Erythroblast (primary cell): ENCODE data around the gene RYR2.

ENCODE experiments used
- GATA1 ChIP-seq: IDR thresholded peaks from 2 replicates; pipeline ENCODE4 v1.6.1; 2011; ENCODE audit warnings: low read depth, mild to moderate bottlenecking, control low read depth, low read length, moderate library complexity
- POLR2A ChIP-seq: IDR thresholded peaks from 2 replicates; pipeline ENCODE4 v1.6.1; 2011; ENCODE audit warnings: mild to moderate bottlenecking, low read length

DNA sequence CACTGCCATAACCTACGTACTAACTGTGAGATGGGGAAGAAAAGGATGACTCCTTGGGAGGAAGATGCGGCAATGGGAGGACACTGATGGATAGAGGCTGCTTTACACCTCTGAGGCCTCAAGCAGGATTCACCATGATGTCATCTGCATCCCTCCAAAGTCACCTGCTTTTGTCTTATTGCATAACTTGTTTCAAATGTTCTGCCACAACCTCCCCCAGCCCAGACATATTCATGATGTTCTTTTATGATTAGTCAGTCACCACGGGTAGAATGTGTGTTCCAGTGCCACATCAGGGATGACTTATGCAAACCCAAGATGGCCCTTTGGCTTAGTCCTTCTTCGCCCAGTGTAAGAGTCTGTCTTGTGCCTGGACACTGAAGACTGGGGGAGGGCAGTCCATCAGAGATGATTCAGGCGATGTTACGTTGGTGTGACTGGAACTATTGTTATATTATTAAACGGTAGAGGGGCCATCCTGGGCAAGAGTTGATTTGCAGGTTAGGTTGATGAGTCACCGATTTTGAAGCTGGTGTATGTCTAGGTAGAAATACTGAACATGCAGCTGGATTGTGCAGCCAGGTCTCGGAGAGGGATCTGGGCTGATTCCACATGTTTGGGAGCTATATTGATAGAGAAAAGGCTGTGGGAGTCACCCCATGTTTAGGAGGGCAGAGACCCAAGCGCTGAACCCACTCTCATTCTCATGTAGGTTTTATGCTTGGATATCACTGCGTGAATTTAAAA lies 32.6 kb downstream of the RYR2 start:
- TF ChIP-seq POLR2A (no peak), GATA1 (no peak)
